Suppressor macrophage treated with lipopolysaccharide for 4 hours (primary cell): ENCODE results near the gene OBI1.

Experiments
- DNase-seq: peaks from one replicate; pipeline ENCODE4 v3.0.0-alpha.2; 2020

The OBI1 gene

DNA sequence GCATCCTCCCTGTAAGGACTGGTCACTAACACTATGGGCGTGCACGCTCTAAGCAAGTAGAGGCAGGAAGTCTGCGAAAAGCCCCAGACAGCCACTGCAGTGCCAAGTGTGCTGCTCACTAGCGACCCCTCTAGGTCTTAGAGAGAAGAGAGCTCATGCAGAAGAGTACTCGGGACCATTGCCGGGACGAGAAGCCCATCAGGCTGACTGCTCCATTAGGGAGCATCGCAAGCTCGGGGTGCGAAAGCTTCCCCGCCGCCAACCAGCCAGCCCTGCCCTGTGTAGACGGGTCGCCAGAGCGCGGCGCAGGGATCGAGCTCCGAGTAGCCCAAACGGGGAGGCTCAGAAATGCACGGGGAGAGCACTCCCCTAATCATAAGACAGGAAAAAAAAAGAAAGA, 72.2 kb downstream of the OBI1 start:
- DNase-seq, result no peak

DNA sequence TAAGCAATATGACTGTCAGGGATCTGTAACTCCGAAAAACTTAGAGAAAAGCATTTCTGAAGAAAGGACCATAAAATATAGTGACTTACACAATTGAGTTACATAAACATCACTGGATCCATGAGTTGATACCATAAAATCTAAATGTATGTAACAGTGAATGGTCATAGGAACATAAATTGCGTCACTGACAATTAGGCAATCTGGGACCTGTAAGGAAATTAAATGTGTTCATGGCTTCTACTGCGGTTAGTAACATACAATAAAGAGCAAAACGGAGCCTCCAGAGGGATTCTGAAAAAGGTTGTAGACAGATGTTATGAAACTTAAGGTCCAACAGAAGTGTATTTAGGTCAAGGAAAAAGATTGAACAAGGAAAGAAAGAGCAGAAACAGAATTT, 82.7 kb downstream of the OBI1 start:
- DNase-seq, result peak; percentile 46

- no peak for DNase-seq
Measured at GRCh38 chr13:78572459-78572858, 86.5 kb downstream of the OBI1 start.

DNA sequence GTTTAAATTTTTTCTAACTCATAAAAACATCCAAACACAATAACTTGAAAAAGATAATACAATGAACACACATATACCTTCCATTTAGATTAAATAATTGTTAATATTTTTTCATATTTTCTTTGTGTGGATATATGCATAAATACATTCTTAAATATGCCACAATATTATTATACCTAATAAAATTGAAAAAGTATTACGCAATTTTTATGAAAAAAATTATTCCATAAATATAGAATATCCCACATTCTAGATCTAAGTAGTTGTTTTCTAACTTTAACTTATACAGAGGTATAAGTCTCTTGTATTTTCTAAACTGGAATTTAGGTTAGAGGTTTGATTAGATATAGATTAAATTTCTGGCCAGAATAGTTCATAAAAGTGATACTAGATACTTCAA, 89.9 kb downstream of the OBI1 start:
- no peak for DNase-seq

GRCh38 chr13:78566631-78567030, 92.3 kb downstream of the OBI1 start:
- DNase-seq, result no peak
